HCT116 (cell line): ENCODE data around the gene PLB1. TPM values are rescaled to one million over a fixed set of nuclear protein-coding genes. Genes with fewer than 3 reads are reported as not detected.

Experiments
- ATAC-seq: fragments of 200-7000 bp; cut with Tn5 transposase; 2 replicates; pipeline ENCODE4 v1.9.1; 2020; ENCODE audit warnings: mild to moderate bottlenecking, moderate library complexity
- BruUV-seq: library from RNA; stranded (reverse); fragments of 400-500 nt; replicated peaks from 2 replicates; lab custom pipeline; 2021; lab: Mats Ljungman, UMichigan
- CTCF ChIA-PET: fragments of 300-600 bp; sonication (Branson Sonifier 250); formaldehyde crosslinking; loops from one replicate; lab custom pipeline; 2021; ENCODE audit warnings: antibody characterized with exemption; lab: Charles Lee
- POLR2A ChIA-PET: fragments of 300-600, 350-600 bp; sonication (Branson Sonifier 250); formaldehyde crosslinking; loops from one replicate; lab custom pipeline; 2021; ENCODE audit warnings: antibody characterized with exemption; lab: Charles Lee
- RAD21 ChIA-PET, 2 experiments: fragments of 300-600 bp; sonication (Branson Sonifier 250); formaldehyde crosslinking; loops; one replicate each; lab custom pipeline; 2023; ENCODE audit warnings: low total read pairs in 2 of 2; ENCODE audit not compliant: uncharacterized antibody in 2 of 2, unreplicated experiment in 2 of 2, low non-redundant PET in 1 of 2; lab: Charles Lee
- DNase-seq: peaks from one replicate; pipeline ENCODE4 v3.0.0-alpha.2; 2010; ENCODE audit warnings: low read depth, low spot score
- H2AFZ ChIP-seq: fragments of 200-600 bp; shearing (Covaris generic), sonication (generic); 2 replicates; pipeline ENCODE4 v1.6.1; 2017; ENCODE audit warnings: low read depth, mixed run types, mixed read lengths, antibody characterized with exemption, low read length; ENCODE audit not compliant: poor library complexity, severe bottlenecking
- H3K27ac ChIP-seq: 2 replicates; pipeline ENCODE4 v1.5.1; 2012; ENCODE audit warnings: low read depth, low read length
- H3K27me3 ChIP-seq: fragments of 200-600 bp; sonication (generic); 2 replicates; pipeline ENCODE4 v1.6.1; 2016; ENCODE audit warnings: mixed run types, low read length, mixed read lengths; ENCODE audit not compliant: insufficient read depth
- H3K36me3 ChIP-seq, 2 experiments: fragments of 200-500 bp in 1 of 2; fragments of 200-600 bp in 1 of 2; sonication (Bioruptor generic) in 1 of 2; sonication (generic) in 1 of 2; 2 replicates each; pipeline versions ENCODE4 v1.5.1 to v1.6.1; 2014 to 2016; ENCODE audit warnings: low read length in 2 of 2, inconsistent platforms in 1 of 2, mixed read lengths in 1 of 2, mixed run types in 1 of 2; ENCODE audit not compliant: insufficient read depth in 2 of 2, control insufficient read depth in 1 of 2
- H3K4me1 ChIP-seq, 2 experiments: fragments of 200-600 bp in 1 of 2; sonication (generic) in 1 of 2; 2 replicates each; pipeline versions ENCODE4 v1.5.1 to v1.6.1; 2012 to 2017; ENCODE audit warnings: low read length in 2 of 2, inconsistent platforms in 1 of 2, mild to moderate bottlenecking in 1 of 2, mixed read lengths in 1 of 2, mixed run types in 1 of 2, moderate library complexity in 1 of 2; ENCODE audit not compliant: insufficient read depth in 2 of 2, control insufficient read depth in 1 of 2
- H3K4me2 ChIP-seq: fragments of 200-600 bp; sonication (generic); 2 replicates; pipeline ENCODE4 v1.6.1; 2017; ENCODE audit warnings: mixed run types, low read length, mixed read lengths
- H3K4me3 ChIP-seq, 2 experiments: fragments of 200-600 bp in 1 of 2; sonication (generic) in 1 of 2; replicated peaks in 1 of 2; 2 replicates each; pipeline ENCODE4 v1.5.1; 2011 to 2016; ENCODE audit warnings: low read length in 2 of 2, control low read depth in 1 of 2, low read depth in 1 of 2, mild to moderate bottlenecking in 1 of 2, mixed read lengths in 1 of 2, mixed run types in 1 of 2
- H3K79me2 ChIP-seq: fragments of 200-600 bp; sonication (generic); 2 replicates; pipeline ENCODE4 v1.6.1; 2017; ENCODE audit warnings: mild to moderate bottlenecking, mixed run types, low read length, moderate library complexity, mixed read lengths; ENCODE audit not compliant: insufficient read depth
- H3K9ac ChIP-seq: fragments of 200-600 bp; sonication (generic); 2 replicates; pipeline ENCODE4 v1.6.1; 2016; ENCODE audit warnings: low read length, mixed read lengths
- H3K9me2 ChIP-seq: fragments of 200-600 bp; sonication (generic), shearing (Covaris generic); 2 replicates; pipeline ENCODE4 v1.6.1; 2017; ENCODE audit warnings: mixed run types, mild to moderate bottlenecking, moderate library complexity; ENCODE audit not compliant: insufficient read depth
- H3K9me3 ChIP-seq, 2 experiments: fragments of 200-500 bp in 1 of 2; fragments of 200-600 bp in 1 of 2; sonication (Bioruptor generic) in 1 of 2; sonication (generic) in 1 of 2; 2 replicates each; pipeline ENCODE4 v1.6.1; 2014 to 2017; ENCODE audit warnings: low read length in 2 of 2, mixed read lengths in 2 of 2, inconsistent platforms in 1 of 2, low read depth in 1 of 2, mild to moderate bottlenecking in 1 of 2, mixed run types in 1 of 2, moderate library complexity in 1 of 2; ENCODE audit not compliant: control insufficient read depth in 1 of 2, insufficient read depth in 1 of 2
- H4K20me1 ChIP-seq: fragments of 200-600 bp; sonication (generic), shearing (Covaris generic); 2 replicates; pipeline ENCODE4 v1.6.1; 2017; ENCODE audit warnings: mixed run types, mild to moderate bottlenecking, moderate library complexity; ENCODE audit not compliant: insufficient read depth
- ATF3 ChIP-seq: IDR thresholded peaks from 2 replicates; pipeline ENCODE4 v1.6.1; 2012
- CBX3 ChIP-seq: IDR thresholded peaks from 2 replicates; pipeline ENCODE4 v1.6.1; 2012; ENCODE audit warnings: low read depth
- CTCF ChIP-seq, 3 experiments: fragments of 200-600 bp in 1 of 3; sonication (generic) in 1 of 3; IDR thresholded peaks in 2 of 3; conservative IDR thresholded peaks in 1 of 3; 2 replicates each; pipeline ENCODE4 v1.5.1; 2012 to 2017; ENCODE audit warnings: low read depth in 2 of 3, low read length in 2 of 3, antibody characterized with exemption in 1 of 3, borderline replicate concordance in 1 of 3, control low read depth in 1 of 3, mild to moderate bottlenecking in 1 of 3, mixed read lengths in 1 of 3, mixed run types in 1 of 3, moderate library complexity in 1 of 3; ENCODE audit not compliant: insufficient read depth in 1 of 3
- ELF1 ChIP-seq: IDR thresholded peaks from 2 replicates; pipeline ENCODE4 v1.6.1; 2012; ENCODE audit warnings: low read depth, borderline replicate concordance
- EZH2 ChIP-seq: fragments of 200-600 bp; sonication (generic); IDR thresholded peaks from 2 replicates; pipeline ENCODE4 v1.6.1; 2017; ENCODE audit warnings: antibody characterized with exemption, mixed run types
- JUND ChIP-seq: IDR thresholded peaks from 2 replicates; pipeline ENCODE4 v1.6.1; 2012
- MAX ChIP-seq: IDR thresholded peaks from 2 replicates; pipeline ENCODE4 v1.6.1; 2012
- POLR2AphosphoS5 ChIP-seq: IDR thresholded peaks from 2 replicates; pipeline ENCODE4 v1.6.1; 2011; ENCODE audit warnings: mild to moderate bottlenecking, low read depth, low read length, moderate library complexity
- RAD21 ChIP-seq: IDR thresholded peaks from 2 replicates; pipeline ENCODE4 v1.6.1; 2012; ENCODE audit warnings: low read depth, mild to moderate bottlenecking
- REST ChIP-seq: IDR thresholded peaks from 2 replicates; pipeline ENCODE4 v1.6.1; 2012; ENCODE audit warnings: low read depth
- SIN3A ChIP-seq: IDR thresholded peaks from 2 replicates; pipeline ENCODE4 v1.6.1; 2012; ENCODE audit warnings: low read depth
- TCF7L2 ChIP-seq: IDR thresholded peaks from 2 replicates; pipeline ENCODE4 v1.7.0; 2011; ENCODE audit warnings: borderline replicate concordance, inconsistent platforms; ENCODE audit not compliant: insufficient read depth, insufficient read length; ENCODE audit errors: extremely low read depth
- ZFX ChIP-seq: fragments of 450-650 bp; IDR thresholded peaks from 2 replicates; pipeline ENCODE4 v1.6.1; 2017
- ZNF274 ChIP-seq: fragments of 200-500 bp; sonication (Bioruptor generic); IDR thresholded peaks from 2 replicates; pipeline ENCODE4 v1.6.1; 2014; ENCODE audit warnings: mild to moderate bottlenecking, low read depth, low read length, inconsistent platforms
- intact Hi-C: fragments of 100-400 bp; cut with micrococcal nuclease; formaldehyde crosslinking; loops from 2 replicates; pipeline ENCODE4 v1.10.0; 2022
- total RNA-seq: library from RNA; stranded (reverse); gene quantifications from one replicate; pipeline ENCODE4 v1.2.1, GENCODE V29; 2021; ENCODE audit not compliant: unreplicated experiment

PLB1 gene
- total RNA-seq, 1 experiment from 2014 or later, result 0.49 TPM

- RAD21 ChIA-PET, result interaction anchor here (0.7 to 1.6 kb wide), 2 partner anchors 26 to 160 kb away, joined by 3 to 6 read pairs; no protein-coding TSS in a partner anchor
- BruUV-seq, result no TSS peak
These were observed 72.2 kb downstream of the PLB1 start for GRCh38 chr2:28568036-28568435.

More at GRCh38 chr2:28568036-28568435, 72.2 kb downstream of the PLB1 start:
- peaks cover 0 to 11% of the 10 kb centered on the region in 2 experiments; a peak in 3 of 4 replicates for H3K4me1 ChIP-seq
- CTCF ChIA-PET, result interaction anchor here (1.9 to 2.6 kb wide), 3 partner anchors 16 to 27 kb away, joined by 10 to 18 read pairs (median 10); no protein-coding TSS in a partner anchor
- H3K79me2 ChIP-seq, result no peaks in the 10 kb centered on the region
- H3K4me2 ChIP-seq, result no peak overlapping the region
- peak overlapping the region; percentile 11 for H2AFZ ChIP-seq
- H3K27me3 ChIP-seq, result no peaks in the 10 kb centered on the region
- no peak overlapping the region for H3K27ac ChIP-seq
- ATAC-seq (no peak), DNase-seq (no peak)
- H3K9me3 ChIP-seq, result no peaks in the 10 kb centered on the region
- intact Hi-C loops, result loop anchor here (10.0 kb wide), 1 partner anchor 387 kb away; no protein-coding TSS in a partner anchor
- H3K36me3 ChIP-seq, result no peaks in the 10 kb centered on the region
- H3K4me3 ChIP-seq, result no peak overlapping the region
- TF ChIP-seq CTCF (IDR thresholded peaks at IDR 0.05 in 2 of 3, conservative IDR thresholded peaks at IDR 0.05 in 1 of 3; ENCODE audit: borderline replicate concordance in 1 of 3, insufficient read depth in 1 of 3, low read depth in 2 of 3, low read length in 2 of 3) (no peak), ATF3 (no peak), ELF1 (no peak), REST (no peak), TCF7L2 (no peak), POLR2AphosphoS5 (no peak), RAD21 (no peak), SIN3A (no peak), EZH2 (no peak), JUND (no peak), ZFX (no peak), MAX (no peak), ZNF274 (no peak), CBX3 (no peak)
- POLR2A ChIA-PET, result interaction anchor here (0.8 kb wide), 1 partner anchor 184 kb away, joined by 3 read pairs; the partner anchor contains the start of gene PPP1CB
- H3K9me2 ChIP-seq, result no peaks in the 10 kb centered on the region
- no peak overlapping the region for H3K9ac ChIP-seq
- H4K20me1 ChIP-seq, result no peaks in the 10 kb centered on the region
